Mesendoderm (in vitro differentiated cells): ENCODE data around the gene ATP8B2. TPM values are rescaled to one million over a fixed set of nuclear protein-coding genes. Genes with fewer than 3 reads are reported as not detected.

ENCODE experiments used
- DNase-seq: peaks from one replicate; pipeline ENCODE4 v3.0.0; 2013
- H2AK5ac ChIP-seq: 2 replicates; pipeline ENCODE4 v1.6.1; 2013; ENCODE audit warnings: low read length, inconsistent platforms
- H2BK120ac ChIP-seq: 2 replicates; pipeline ENCODE4 v1.6.1; 2013; ENCODE audit warnings: low read depth, mild to moderate bottlenecking, low read length, moderate library complexity, mixed read lengths
- H2BK15ac ChIP-seq: replicated peaks from 2 replicates; pipeline ENCODE4 v1.6.1; 2013; ENCODE audit warnings: low read depth, mild to moderate bottlenecking, moderate library complexity
- H2BK5ac ChIP-seq: 2 replicates; pipeline ENCODE4 v1.6.1; 2013; ENCODE audit warnings: low read length, inconsistent platforms
- H3K18ac ChIP-seq: 2 replicates; pipeline ENCODE4 v1.6.1; 2013; ENCODE audit warnings: mild to moderate bottlenecking, low read length, mixed read lengths
- H3K23ac ChIP-seq: one replicate; pipeline ENCODE4 v1.6.1; 2013; ENCODE audit warnings: low read length
- H3K27ac ChIP-seq: 2 replicates; pipeline ENCODE4 v1.5.1; 2013; ENCODE audit warnings: low read depth, mild to moderate bottlenecking, inconsistent platforms, low read length, moderate library complexity
- H3K27me3 ChIP-seq: 2 replicates; pipeline ENCODE4 v1.6.1; 2013; ENCODE audit warnings: low read length, control low read depth, mild to moderate bottlenecking, inconsistent platforms; ENCODE audit not compliant: insufficient read depth, poor library complexity
- H3K36me3 ChIP-seq: 2 replicates; pipeline ENCODE4 v1.6.1; 2013; ENCODE audit warnings: low read length, inconsistent platforms; ENCODE audit not compliant: control insufficient read depth, insufficient read depth
- H3K4ac ChIP-seq: one replicate; pipeline ENCODE4 v1.6.1; 2013; ENCODE audit warnings: low read depth, mild to moderate bottlenecking, low read length, moderate library complexity
- H3K4me1 ChIP-seq: 2 replicates; pipeline ENCODE4 v1.6.1; 2013; ENCODE audit warnings: low read depth, low read length, inconsistent platforms; ENCODE audit not compliant: control insufficient read depth
- H3K4me2 ChIP-seq: 2 replicates; pipeline ENCODE4 v1.6.1; 2013; ENCODE audit warnings: low read length
- H3K4me3 ChIP-seq: 2 replicates; pipeline ENCODE4 v1.5.1; 2013; ENCODE audit warnings: mild to moderate bottlenecking, low read length
- H3K56ac ChIP-seq: one replicate; pipeline ENCODE4 v1.6.1; 2013; ENCODE audit warnings: low read length
- H3K79me1 ChIP-seq: 2 replicates; pipeline ENCODE4 v1.6.1; 2013; ENCODE audit warnings: low read length, inconsistent platforms
- H3K79me2 ChIP-seq: 2 replicates; pipeline ENCODE4 v1.6.1; 2013; ENCODE audit warnings: mild to moderate bottlenecking, low read length; ENCODE audit not compliant: control insufficient read depth, insufficient read depth
- H3K9ac ChIP-seq: 2 replicates; pipeline ENCODE4 v1.6.1; 2013; ENCODE audit warnings: low read length, inconsistent platforms
- H4K5ac ChIP-seq: one replicate; pipeline ENCODE4 v1.6.1; 2013; ENCODE audit warnings: low read length
- H4K8ac ChIP-seq: one replicate; pipeline ENCODE4 v1.6.1; 2013; ENCODE audit warnings: low read depth, mild to moderate bottlenecking, control low read depth, low read length, moderate library complexity
- WGBS: extraction: QIAGEN DNeasy Blood & Tissue Kit; methylation state at CpG from one replicate; pipeline ENCODE4 v1.1.7; 2013; ENCODE audit warnings: low lambda C conversion rate, missing lambda C conversion rate; ENCODE audit not compliant: insufficient coverage; ENCODE audit errors: extremely low coverage; 5-methylcytosine and 5-hydroxymethylcytosine counted together
- small RNA-seq: library from polyadenylated mRNA; stranded (forward); fragments of <200 nt; extraction: miRNeasy Mini kit (QIAGEN cat#:217004); gene quantifications from one replicate; pipeline ENCODE3, GENCODE V24; 2013; ENCODE audit not compliant: insufficient read depth

Gene ATP8B2

GRCh38 chr1:154400381-154400801 lies 75.1 kb downstream of the ATP8B2 start:
- Histone ChIP-seq H3K56ac (no peak overlapping the region), H3K23ac (no peak overlapping the region), H3K9ac (no peak overlapping the region), H4K5ac (no peak overlapping the region), H3K79me1 (no peaks in the 10 kb centered on the region), H3K27me3 (no peaks in the 10 kb centered on the region), H3K4me1 (no peaks in the 10 kb centered on the region), H2BK5ac (no peak overlapping the region), H4K8ac (no peak overlapping the region), H3K4ac (no peak overlapping the region), H2AK5ac (no peak overlapping the region), H3K36me3 (no peaks in the 10 kb centered on the region), H3K4me2 (no peak overlapping the region), H3K18ac (no peak overlapping the region), H3K4me3 (no peak overlapping the region), H2BK120ac (no peak overlapping the region), H3K27ac (no peak overlapping the region), H3K79me2 (no peaks in the 10 kb centered on the region), H2BK15ac (no peak overlapping the region)
- no CpG with 5 or more reads among the region's 4 CpGs for WGBS
- no peak for DNase-seq

Small RNAs within 50 kb of the gene (small RNA-seq; reads per million reads assigned to genes)
- gene RF00273 (not detected), gene RNU6-121P (not detected), gene RNU6-239P (not detected), gene RNU7-57P (not detected)
